ENCODE results near the gene NEK5. TPM values are rescaled to one million over a fixed set of nuclear protein-coding genes. Genes with fewer than 3 reads are reported as not detected.
"Not testable (repeated sequence)": the region's sequence is repeated elsewhere in the genome, so short reads cannot be mapped to it uniquely, and the experiment has no call there.

NEK5 gene
- total and polyA plus RNA-seq, 2 of the 8 experiments (the other 6 are each of a cell fraction or from before 2014, with no cell fraction given): 0.12 to 0.35 TPM

DNA sequence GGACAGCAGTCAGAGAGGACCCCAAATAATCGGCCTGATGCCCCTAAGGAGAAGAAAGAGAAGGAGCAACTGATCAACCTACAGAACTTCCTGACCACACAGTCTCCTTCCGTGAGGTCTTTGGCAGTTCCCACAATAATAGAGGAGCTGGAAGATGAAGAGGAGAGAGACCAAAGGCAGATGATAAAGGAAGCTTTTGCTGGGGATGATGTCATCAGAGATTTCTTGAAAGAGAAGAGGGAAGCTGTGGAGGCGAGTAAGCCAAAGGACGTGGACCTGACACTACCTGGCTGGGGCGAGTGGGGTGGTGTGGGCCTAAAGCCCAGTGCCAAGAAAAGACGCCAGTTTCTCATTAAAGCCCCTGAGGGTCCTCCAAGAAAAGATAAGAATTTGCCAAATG is 98.5 kb downstream of the NEK5 start:
- H3K23ac ChIP-seq (ENCODE audit: insufficient read length); H3K4me1 ChIP-seq (replicated peaks in 1 of 4; ENCODE audit: control insufficient read depth in 3 of 4, insufficient read depth in 4 of 4, low read length in 3 of 4); H3K23me2 ChIP-seq (ENCODE audit: low read depth, low read length); H4K91ac ChIP-seq (replicated peaks; ENCODE audit: insufficient read length, low read length); H3K4me3 ChIP-seq (ENCODE audit: extremely low read depth in 1 of 4, insufficient read depth in 2 of 4, low read depth in 3 of 4, low read length in 4 of 4); H4K20me1 ChIP-seq (replicated peaks in 1 of 2; ENCODE audit: control insufficient read depth in 1 of 2, insufficient read depth in 2 of 2, low read length in 2 of 2); DNase-seq (ENCODE audit: low read depth in 1 of 2, low spot score in 2 of 2); H3K4me2 ChIP-seq (ENCODE audit: insufficient read depth in 1 of 2, low read depth in 2 of 2, low read length in 2 of 2); H2BK20ac ChIP-seq (ENCODE audit: low read length); H2BK5ac ChIP-seq (ENCODE audit: low read depth, low read length); FAIRE-seq; H2AFZ ChIP-seq (ENCODE audit: low read length); H3K4ac ChIP-seq (replicated peaks; ENCODE audit: insufficient read length, low read depth, low read length); H4K8ac ChIP-seq (ENCODE audit: extremely low read depth, insufficient read depth, low read length); H2BK120ac ChIP-seq (replicated peaks; ENCODE audit: low read depth, low read length); H2BK15ac ChIP-seq (ENCODE audit: low read length); H3K56ac ChIP-seq (replicated peaks; ENCODE audit: insufficient read length, low read depth, low read length); H3K18ac ChIP-seq (ENCODE audit: extremely low read depth, low read length); H3K14ac ChIP-seq (ENCODE audit: insufficient read length); H3K27me3 ChIP-seq (replicated peaks in 1 of 4; ENCODE audit: control insufficient read depth in 3 of 4, extremely low read depth in 1 of 4, insufficient read depth in 3 of 4, low read length in 3 of 4); H3K27ac ChIP-seq (ENCODE audit: low read depth, low read length); H3K9ac ChIP-seq (replicated peaks in 1 of 4; ENCODE audit: extremely low read depth in 1 of 4, low read depth in 3 of 4, low read length in 3 of 4); H2BK12ac ChIP-seq (ENCODE audit: low read depth, low read length); H4K5ac ChIP-seq (ENCODE audit: insufficient read length, low read depth, low read length); H3K79me1 ChIP-seq (ENCODE audit: low read depth, low read length); H2AK5ac ChIP-seq (ENCODE audit: low read depth, low read length): not testable (repeated sequence)
- Histone ChIP-seq H3K36me3 (ENCODE audit: control insufficient read depth in 2 of 4, insufficient read depth in 4 of 4, low read length in 3 of 4) (peaks cover 3 to 43% (median 18%) of the 10 kb centered on the region in 4 experiments; a peak in 7 of 8 replicates), H3K9me3 (ENCODE audit: insufficient read depth in 2 of 2, low read depth in 1 of 2, low read length in 1 of 2) (peaks cover 12 to 14% of the 10 kb centered on the region in 2 experiments; a peak in 2 of 4 replicates), H3K79me2 (ENCODE audit: control insufficient read depth in 1 of 2, insufficient read depth in 2 of 2, low read length in 2 of 2) (peaks cover 0 to 12% of the 10 kb centered on the region in 2 experiments; a peak in 2 of 4 replicates)
- ChIA-PET POLR2A (ENCODE audit: partially characterized antibody) (interaction anchor here (0.6 kb wide), 1 partner anchor 38 kb away, joined by 3 read pairs; no protein-coding TSS in a partner anchor), CTCF (ENCODE audit: partially characterized antibody) (interaction anchor here (0.6 to 1.7 kb wide), 6 partner anchors 19 to 380 kb away, joined by 3 to 6 read pairs (median 4); no protein-coding TSS in a partner anchor)
- 93% methylated on average over 5 of the region's 6 CpGs; no CpG with 5 or more reads in 1 of the 2 experiments for WGBS, 2 experiments (ENCODE audit: extremely low coverage in 1 of 2, insufficient coverage in 1 of 2, insufficient read length in 1 of 2, insufficient replicate concordance in 2 of 2, low coverage in 1 of 2, low lambda C conversion rate in 2 of 2, missing lambda C conversion rate in 1 of 2)

Data from H1 (cell line).